ENCODE measurements around the gene DSCAML1. TPM values are rescaled to one million over a fixed set of nuclear protein-coding genes. Genes with fewer than 3 reads are reported as not detected.

Gene DSCAML1
- total RNA-seq, 2 donors from 2014 or later, result 0.33 to 1.6 TPM

DNA sequence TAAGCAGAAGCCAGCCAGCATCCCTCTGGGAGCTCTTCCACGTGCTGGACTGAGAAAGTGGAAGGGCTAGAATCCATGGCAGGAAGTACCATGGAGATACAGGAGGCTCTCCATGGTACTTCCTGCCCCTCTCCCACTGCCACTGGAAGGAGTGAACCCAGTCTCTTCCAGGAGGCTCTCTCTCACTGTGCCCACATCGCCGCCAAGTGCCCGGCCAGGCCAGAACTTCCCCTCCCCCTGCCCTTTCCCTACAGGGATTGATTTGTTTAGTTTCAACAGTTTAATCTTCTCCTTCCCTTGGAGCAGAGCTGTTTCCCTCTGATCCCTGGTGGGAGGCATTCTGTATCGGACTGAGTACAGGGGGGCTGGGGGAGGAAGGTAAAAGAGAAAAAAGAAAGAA, 133.6 kb downstream of the DSCAML1 start:
- Histone ChIP-seq H3K4me1 (no peaks in the 10 kb centered on the region), H3K27ac (no peak overlapping the region), H3K4me3 (no peak overlapping the region), H3K27me3 (no peaks in the 10 kb centered on the region), H3K9me3 (no peaks in the 10 kb centered on the region), H3K36me3 (replicated peaks in 1 of 2; ENCODE audit: insufficient read depth in 1 of 2, low read depth in 2 of 2) (no peaks in the 10 kb centered on the region)
- ATAC-seq (peak; percentile 25), DNase-seq (peak in 2 of 4 donors; percentile 7 to 16)
- no peak for TF ChIP-seq POLR2A (IDR thresholded peaks at IDR 0.05)
- TF ChIP-seq, protein P1, sequence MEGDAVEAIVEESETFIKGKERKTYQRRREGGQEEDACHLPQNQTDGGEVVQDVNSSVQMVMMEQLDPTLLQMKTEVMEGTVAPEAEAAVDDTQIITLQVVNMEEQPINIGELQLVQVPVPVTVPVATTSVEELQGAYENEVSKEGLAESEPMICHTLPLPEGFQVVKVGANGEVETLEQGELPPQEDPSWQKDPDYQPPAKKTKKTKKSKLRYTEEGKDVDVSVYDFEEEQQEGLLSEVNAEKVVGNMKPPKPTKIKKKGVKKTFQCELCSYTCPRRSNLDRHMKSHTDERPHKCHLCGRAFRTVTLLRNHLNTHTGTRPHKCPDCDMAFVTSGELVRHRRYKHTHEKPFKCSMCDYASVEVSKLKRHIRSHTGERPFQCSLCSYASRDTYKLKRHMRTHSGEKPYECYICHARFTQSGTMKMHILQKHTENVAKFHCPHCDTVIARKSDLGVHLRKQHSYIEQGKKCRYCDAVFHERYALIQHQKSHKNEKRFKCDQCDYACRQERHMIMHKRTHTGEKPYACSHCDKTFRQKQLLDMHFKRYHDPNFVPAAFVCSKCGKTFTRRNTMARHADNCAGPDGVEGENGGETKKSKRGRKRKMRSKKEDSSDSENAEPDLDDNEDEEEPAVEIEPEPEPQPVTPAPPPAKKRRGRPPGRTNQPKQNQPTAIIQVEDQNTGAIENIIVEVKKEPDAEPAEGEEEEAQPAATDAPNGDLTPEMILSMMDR (IDR thresholded peaks at IDR 0.05), result no peak
- WGBS, 2 donors, result 25 to 40% methylated on average over 5 of the region's 5 CpGs
- intact Hi-C loops (cut with DNase I), result no loop called here

GRCh38 chr11:117662671-117663269, 134.2 kb downstream of the DSCAML1 start:
- no peak overlapping the region for H3K27ac ChIP-seq
- intact Hi-C loops (cut with DNase I), result no loop called here
- H3K36me3 ChIP-seq (replicated peaks in 1 of 2; ENCODE audit: insufficient read depth in 1 of 2, low read depth in 2 of 2), result no peaks in the 10 kb centered on the region
- no peak overlapping the region for H3K4me3 ChIP-seq
- H3K27me3 ChIP-seq, result no peaks in the 10 kb centered on the region
- 83 to 86% methylated on average over 14 of the region's 14 CpGs for WGBS, 2 donors
- TF ChIP-seq POLR2A (IDR thresholded peaks at IDR 0.05), result no peak
- TF ChIP-seq, protein P1 (IDR thresholded peaks at IDR 0.05), result no peak
- no peak for DNase-seq
- H3K9me3 ChIP-seq, result no peaks in the 10 kb centered on the region
- H3K4me1 ChIP-seq, result no peaks in the 10 kb centered on the region
- ATAC-seq, result no peak

DNA sequence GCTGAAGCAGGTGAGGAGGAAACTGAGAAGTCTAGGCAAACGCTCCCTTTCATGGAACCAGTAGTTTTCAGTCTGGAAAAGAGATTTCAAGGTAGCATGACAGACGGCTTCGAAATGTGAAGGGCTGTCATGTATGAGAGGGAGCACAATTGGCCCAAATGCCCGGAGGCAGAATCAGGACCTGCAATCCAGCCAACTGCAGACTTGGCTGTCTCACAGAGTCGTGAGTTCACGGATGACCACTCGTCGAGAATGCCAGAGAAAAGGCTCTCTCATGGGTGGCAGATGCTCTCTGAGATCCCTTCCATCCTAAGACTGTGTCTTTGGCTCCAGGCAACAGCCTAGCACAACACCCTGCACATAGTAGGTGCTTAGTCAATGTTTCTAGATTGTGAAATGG, 134.8 kb downstream of the DSCAML1 start:
- ATAC-seq (no peak), DNase-seq (no peak)
- intact Hi-C loops (cut with DNase I), result no loop called here

GRCh38 chr11:117658809-117659208, 138.2 kb downstream of the DSCAML1 start:
- no peak for TF ChIP-seq POLR2A (IDR thresholded peaks at IDR 0.05)
- TF ChIP-seq, protein P1 (IDR thresholded peaks at IDR 0.05), result no peak
- no peak overlapping the region for H3K4me3 ChIP-seq
- no peaks in the 10 kb centered on the region for H3K36me3 ChIP-seq (replicated peaks in 1 of 2; ENCODE audit: insufficient read depth in 1 of 2, low read depth in 2 of 2)
- 44 to 54% methylated on average over 3 of the region's 3 CpGs for WGBS, 2 donors
- H3K9me3 ChIP-seq, result no peaks in the 10 kb centered on the region
- no peak for ATAC-seq
- no peaks in the 10 kb centered on the region for H3K27me3 ChIP-seq
- intact Hi-C loops (cut with DNase I), result no loop called here
- DNase-seq, result no peak
- no peak overlapping the region for H3K27ac ChIP-seq
- H3K4me1 ChIP-seq, result no peaks in the 10 kb centered on the region

More for the DNA sequence above, 134.8 kb downstream of the DSCAML1 start:
- Histone ChIP-seq H3K27me3 (no peaks in the 10 kb centered on the region), H3K9me3 (no peaks in the 10 kb centered on the region), H3K4me1 (no peaks in the 10 kb centered on the region), H3K27ac (no peak overlapping the region), H3K36me3 (replicated peaks in 1 of 2; ENCODE audit: insufficient read depth in 1 of 2, low read depth in 2 of 2) (no peaks in the 10 kb centered on the region), H3K4me3 (no peak overlapping the region)
- WGBS, 2 donors, result 75 to 80% methylated on average over 8 of the region's 8 CpGs
- no peak for TF ChIP-seq POLR2A (IDR thresholded peaks at IDR 0.05)
- TF ChIP-seq, protein P1 (IDR thresholded peaks at IDR 0.05), result no peak

- no peaks in the 10 kb centered on the region for H3K27me3 ChIP-seq
- no peaks in the 10 kb centered on the region for H3K4me1 ChIP-seq
- DNase-seq (no peak), ATAC-seq (no peak)
- no peaks in the 10 kb centered on the region for H3K9me3 ChIP-seq
- TF ChIP-seq, protein P1 (IDR thresholded peaks at IDR 0.05), result no peak
- TF ChIP-seq POLR2A (IDR thresholded peaks at IDR 0.05), result no peak
- H3K27ac ChIP-seq, result no peak overlapping the region
- intact Hi-C loops (cut with DNase I), result no loop called here
- H3K4me3 ChIP-seq, result no peak overlapping the region
- H3K36me3 ChIP-seq (replicated peaks in 1 of 2; ENCODE audit: insufficient read depth in 1 of 2, low read depth in 2 of 2), result no peaks in the 10 kb centered on the region
- WGBS, 2 donors, result 52 to 78% methylated on average over 6 to 7 of the region's 7 CpGs
These were observed 139.2 kb downstream of the DSCAML1 start for GRCh38 chr11:117657794-117658193.
